GM20431 (cell line): ENCODE data around the gene GNG7.
"Not testable (repeated sequence)": the region's sequence is repeated elsewhere in the genome, so short reads cannot be mapped to it uniquely, and the experiment has no call there.

Experiments
- in situ Hi-C: fragments of 300-500 bp; cut with MseI, MboI; formaldehyde crosslinking; loops from one replicate; pipeline ENCODE4 v1.15.0; 2020; ENCODE audit warnings: low sequenced_read_pairs; ENCODE audit not compliant: unreplicated experiment

Gene GNG7

GRCh38 chr19:2500841-2501261 lies 201.6 kb downstream of the GNG7 start:
- in situ Hi-C loops = no loop called here

GRCh38 chr19:2500156-2500555 lies 202.3 kb downstream of the GNG7 start:
- in situ Hi-C loops = no loop called here

GRCh38 chr19:2497186-2497585 lies 205.3 kb downstream of the GNG7 start:
- in situ Hi-C loops = no loop called here

- in situ Hi-C loops = no loop called here
Observed at GRCh38 chr19:2495651-2496316, 206.7 kb downstream of the GNG7 start.

GRCh38 chr19:2495130-2495641 lies 207.3 kb downstream of the GNG7 start:
- in situ Hi-C loops = no loop called here

- in situ Hi-C loops = no loop called here
Observed at GRCh38 chr19:2494447-2495129, 207.9 kb downstream of the GNG7 start.

- in situ Hi-C loops = no loop called here
Observed at GRCh38 chr19:2494084-2494446, 208.4 kb downstream of the GNG7 start.

- in situ Hi-C loops = not testable (repeated sequence)
Observed at GRCh38 chr19:2493448-2493847, 209.0 kb downstream of the GNG7 start.

GRCh38 chr19:2492870-2493269 lies 209.6 kb downstream of the GNG7 start:
- in situ Hi-C loops = no loop called here

- in situ Hi-C loops = no loop called here
Observed at GRCh38 chr19:2491130-2491801, 211.2 kb downstream of the GNG7 start.

GRCh38 chr19:2490659-2491058 lies 211.8 kb downstream of the GNG7 start:
- in situ Hi-C loops = no loop called here

- in situ Hi-C loops = no loop called here
Observed at GRCh38 chr19:2488942-2489731, 213.4 kb downstream of the GNG7 start.

GRCh38 chr19:2488405-2488941 lies 214.0 kb downstream of the GNG7 start:
- in situ Hi-C loops = no loop called here

GRCh38 chr19:2487842-2488241 lies 214.7 kb downstream of the GNG7 start:
- in situ Hi-C loops = no loop called here

GRCh38 chr19:2487090-2487489 lies 215.4 kb downstream of the GNG7 start:
- in situ Hi-C loops = no loop called here

GRCh38 chr19:2485428-2485827 lies 217.1 kb downstream of the GNG7 start:
- in situ Hi-C loops = no loop called here

- in situ Hi-C loops = no loop called here
Observed at GRCh38 chr19:2484178-2484937, 218.1 kb downstream of the GNG7 start.

GRCh38 chr19:2483484-2484151 lies 218.9 kb downstream of the GNG7 start:
- in situ Hi-C loops = no loop called here

GRCh38 chr19:2483084-2483483 lies 219.4 kb downstream of the GNG7 start:
- in situ Hi-C loops = no loop called here
